HG03135 (cell line): ENCODE measurements around the gene NHLH1.

Experiments used
- ATAC-seq: cut with Tn5 transposase; IDR thresholded peaks from one replicate; pipeline ENCODE4 v1.9.1; 2021; ENCODE audit warnings: mild to moderate bottlenecking, moderate library complexity; ENCODE audit not compliant: unreplicated experiment

The NHLH1 gene

DNA sequence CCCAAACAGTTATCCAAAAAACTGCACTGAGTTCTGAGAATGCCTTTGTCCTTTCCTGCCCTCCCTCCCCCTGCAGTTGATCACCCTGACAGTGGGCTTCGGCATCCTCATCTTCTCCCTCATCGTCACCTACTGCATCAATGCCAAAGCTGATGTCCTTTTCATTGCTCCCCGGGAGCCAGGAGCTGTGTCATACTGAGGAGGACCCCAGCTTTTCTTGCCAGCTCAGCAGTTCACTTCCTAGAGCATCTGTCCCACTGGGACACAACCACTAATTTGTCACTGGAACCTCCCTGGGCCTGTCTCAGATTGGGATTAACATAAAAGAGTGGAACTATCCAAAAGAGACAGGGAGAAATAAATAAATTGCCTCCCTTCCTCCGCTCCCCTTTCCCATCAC, 8.8 kb upstream of the NHLH1 start:
- ATAC-seq: no peak

GRCh38 chr1:160359559-160360226, 7.2 kb upstream of the NHLH1 start:
- ATAC-seq: no peak

- ATAC-seq: no peak
Observed at GRCh38 chr1:160360227-160360695, 6.6 kb upstream of the NHLH1 start.

DNA sequence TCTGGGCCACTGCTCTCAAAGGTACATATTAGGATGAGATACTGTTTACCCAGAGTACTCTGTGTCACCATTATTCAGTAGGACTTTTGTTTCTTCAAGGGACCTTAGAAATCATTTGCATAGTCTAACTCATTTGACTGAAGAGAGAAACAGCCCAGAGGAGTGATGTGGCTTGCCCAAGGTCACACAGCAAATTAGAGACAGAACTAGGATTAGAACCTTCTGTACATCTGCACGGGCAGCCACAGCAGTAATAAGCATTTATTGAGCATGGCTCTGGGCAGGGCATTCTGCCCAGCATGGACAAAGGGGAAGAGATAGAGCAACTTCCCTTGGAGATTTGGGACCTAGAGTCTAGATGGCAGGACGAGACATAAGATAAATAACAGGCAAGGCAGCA, 5.7 kb upstream of the NHLH1 start:
- ATAC-seq: no peak

DNA sequence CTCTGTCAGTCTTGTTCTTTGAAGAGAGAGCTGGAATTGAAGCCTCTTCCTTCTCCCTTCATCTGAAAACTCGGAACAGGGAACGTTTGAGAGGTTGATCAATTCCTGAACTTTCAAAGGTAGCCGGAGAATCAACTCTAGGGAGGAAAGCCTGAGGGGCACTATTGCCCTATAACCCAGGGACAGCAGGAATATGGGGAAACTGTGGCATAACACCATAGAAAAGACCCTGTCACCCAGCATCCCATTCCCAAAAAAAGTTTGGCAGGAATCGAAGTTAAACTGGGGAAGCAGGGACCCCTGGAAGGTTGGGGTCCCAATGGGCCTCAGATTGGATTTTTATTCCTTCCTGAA, 5.1 kb upstream of the NHLH1 start:
- no peak for ATAC-seq

- ATAC-seq: no peak
Observed at GRCh38 chr1:160362168-160362957, 4.5 kb upstream of the NHLH1 start.

GRCh38 chr1:160363010-160363409, 3.9 kb upstream of the NHLH1 start:
- no peak for ATAC-seq

DNA sequence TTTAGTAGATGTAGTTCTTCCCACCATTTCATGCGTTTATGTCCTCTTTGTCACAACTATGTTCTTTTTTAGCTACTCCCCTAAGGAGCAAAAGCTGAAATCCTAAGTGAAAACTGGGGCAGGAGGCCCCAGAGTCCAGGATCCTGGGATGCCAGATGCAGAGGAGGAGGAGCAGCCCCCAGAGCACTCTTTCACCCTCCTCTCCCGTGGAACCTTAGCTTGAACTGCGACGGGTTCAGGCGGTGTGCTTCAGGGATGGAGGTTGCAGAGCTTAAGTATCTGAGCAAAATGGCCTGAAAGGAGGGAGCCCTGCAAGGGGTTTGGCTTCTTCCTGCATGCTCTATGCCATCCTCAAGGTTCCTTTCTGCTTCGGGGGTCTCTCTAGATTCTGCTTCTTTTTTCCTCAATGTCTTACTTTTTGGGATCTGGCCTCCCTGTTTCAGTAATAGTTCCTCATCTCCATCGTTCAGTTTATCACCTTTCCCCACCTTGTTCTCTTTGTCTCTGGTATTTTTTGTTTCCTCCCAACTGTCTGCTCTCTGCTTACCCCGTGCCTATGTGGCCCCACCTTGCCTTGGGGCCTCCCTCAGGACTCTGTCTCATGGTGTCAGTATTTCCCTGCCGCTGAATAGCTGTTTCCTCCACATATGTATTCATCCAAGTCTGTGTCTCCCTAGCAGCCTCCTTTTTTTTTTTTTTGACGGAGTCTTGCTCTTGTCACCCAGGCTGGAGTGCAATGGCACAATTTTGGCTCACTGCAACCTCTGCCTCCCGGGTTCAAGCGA, 2.7 kb upstream of the NHLH1 start:
- ATAC-seq: no peak

DNA sequence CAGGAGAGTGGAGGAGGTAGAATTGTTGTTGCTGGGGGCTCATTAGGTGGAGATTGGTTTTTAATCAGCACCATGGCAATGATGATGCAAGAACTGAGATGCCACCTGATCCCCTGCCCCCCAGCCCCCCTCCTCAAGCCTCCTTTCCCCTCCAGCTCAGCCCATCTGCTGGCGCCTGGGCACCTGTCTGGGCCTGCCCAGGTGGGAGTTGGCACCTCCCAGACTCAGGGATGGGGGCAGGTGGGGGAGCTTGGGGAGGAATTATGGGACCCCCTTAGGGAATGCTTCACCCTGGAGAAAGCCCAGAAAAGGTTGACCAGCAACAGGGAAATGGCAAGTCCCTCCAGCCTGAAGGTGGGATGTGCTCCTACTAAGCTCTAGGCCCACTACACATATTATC, 1.5 kb upstream of the NHLH1 start:
- ATAC-seq: no peak

- no peak for ATAC-seq
Observed at GRCh38 chr1:160367516-160367900, 637 bp downstream of the NHLH1 start.

GRCh38 chr1:160367934-160368923, 1.4 kb downstream of the NHLH1 start:
- ATAC-seq: no peak

- no peak for ATAC-seq
Observed at GRCh38 chr1:160369087-160369486, 2.2 kb downstream of the NHLH1 start.

GRCh38 chr1:160370561-160371345, 3.9 kb downstream of the NHLH1 start:
- no peak for ATAC-seq

DNA sequence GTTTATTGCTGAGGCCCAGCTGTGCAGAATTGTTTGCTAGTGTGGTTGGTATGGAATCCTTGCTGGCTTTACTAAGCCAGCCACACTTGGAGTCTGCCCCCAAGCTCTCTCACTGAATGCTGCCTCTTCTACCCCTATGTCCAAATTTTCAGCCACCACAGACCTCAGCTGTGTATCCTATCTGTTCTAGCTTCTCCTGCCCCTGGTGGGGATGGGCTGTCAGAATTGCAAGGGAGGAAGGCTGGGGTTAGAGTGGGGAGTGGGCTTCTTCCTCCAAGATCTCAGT, 4.4 kb downstream of the NHLH1 start:
- no peak for ATAC-seq

- ATAC-seq: no peak
Observed at GRCh38 chr1:160371756-160372155, 4.9 kb downstream of the NHLH1 start.

DNA sequence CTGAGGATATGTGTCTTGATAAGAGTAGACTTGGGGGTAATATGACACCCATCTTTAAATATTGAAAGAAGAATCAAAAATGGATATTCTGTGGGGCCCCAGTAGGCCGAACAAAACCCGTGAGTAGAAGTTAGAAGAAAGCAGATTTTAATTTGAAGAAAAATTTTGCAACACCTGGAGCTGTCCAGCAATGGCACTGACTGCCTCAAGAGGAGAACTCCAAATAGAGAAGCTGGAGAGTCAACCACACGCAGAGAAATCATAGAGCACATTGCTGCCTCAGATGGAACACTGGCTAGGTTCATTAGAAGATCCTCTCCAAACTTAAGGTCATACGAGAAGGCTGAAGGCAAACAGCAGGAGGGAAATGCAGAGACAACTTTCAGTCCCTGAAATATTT, 6.8 kb downstream of the NHLH1 start:
- ATAC-seq: no peak

- no peak for ATAC-seq
Observed at GRCh38 chr1:160374306-160375110, 7.6 kb downstream of the NHLH1 start.

DNA sequence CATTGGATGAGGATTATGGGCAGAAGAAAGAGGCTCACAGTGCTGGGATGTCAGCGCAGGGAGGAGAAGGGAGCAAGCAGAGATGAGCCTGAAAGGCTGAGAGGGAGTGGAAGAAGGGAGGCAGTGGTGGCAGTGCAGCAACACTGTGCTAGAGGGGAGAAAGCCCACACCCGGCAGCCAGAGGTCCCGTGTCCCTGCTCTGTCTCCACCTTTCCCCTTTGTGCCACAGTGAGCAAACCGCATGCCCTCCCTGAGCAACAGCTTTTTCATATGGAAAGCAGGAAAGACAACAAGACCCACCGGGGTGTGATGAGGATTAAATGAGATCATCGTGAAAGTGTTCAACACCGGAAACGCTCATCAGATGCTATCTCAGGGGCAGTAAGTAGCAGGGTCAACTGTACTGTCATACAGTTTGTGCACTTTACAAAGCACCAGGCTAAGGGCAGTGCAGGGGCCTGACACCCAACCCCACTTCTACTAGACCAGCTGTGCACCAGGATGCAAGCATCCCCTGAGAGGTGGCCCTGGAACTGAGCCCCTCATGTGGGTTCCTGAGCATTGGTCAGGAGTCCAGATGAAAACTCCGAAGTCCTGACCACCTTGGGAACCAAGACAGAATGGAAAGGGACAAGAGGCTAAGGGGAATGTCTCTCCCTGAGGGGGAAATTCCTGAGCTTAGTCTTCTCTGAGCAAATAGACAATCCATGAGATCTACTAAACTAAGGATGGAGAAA, 9.1 kb downstream of the NHLH1 start:
- ATAC-seq: no peak
